SK-N-MC (cell line): ENCODE results near the gene GDF3.

ENCODE experiments used
- EZH2 ChIP-seq: fragments of 200-600 bp; sonication (generic); IDR thresholded peaks from one replicate; pipeline ENCODE4 v1.6.1; 2017; ENCODE audit warnings: antibody characterized with exemption
- POLR2AphosphoS5 ChIP-seq: IDR thresholded peaks from 2 replicates; pipeline ENCODE4 v1.6.1; 2012; ENCODE audit warnings: mild to moderate bottlenecking, low read depth, low read length, borderline replicate concordance

DNA sequence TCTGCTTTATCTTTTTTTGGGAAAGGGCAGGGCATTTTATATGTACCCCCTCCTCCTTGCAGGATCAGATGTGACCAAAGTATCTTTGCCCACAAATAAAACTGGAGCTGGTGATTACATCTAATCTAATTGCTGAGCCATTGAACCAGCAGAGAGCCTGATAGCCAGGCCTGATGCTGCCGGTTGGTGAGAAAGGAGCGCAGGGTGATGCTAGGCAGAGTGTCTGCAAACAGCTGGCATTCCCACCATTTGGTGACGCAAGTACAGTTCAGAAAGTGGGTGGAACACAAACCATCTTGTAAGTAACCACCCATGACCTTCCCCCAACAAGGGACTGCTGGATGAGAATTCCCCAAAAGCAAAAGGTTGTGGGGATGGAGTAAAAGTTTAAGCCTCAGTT is 28.4 kb upstream of the GDF3 start:
- TF ChIP-seq EZH2 (no peak), POLR2AphosphoS5 (no peak)
